ENCODE results near the gene TFIP11. TPM values are rescaled to one million over a fixed set of nuclear protein-coding genes. Genes with fewer than 3 reads are reported as not detected.

The TFIP11 gene
- total and polyA plus RNA-seq, 2 of the 8 experiments (the other 6 are each of a cell fraction or from before 2014, with no cell fraction given), result 18.1 to 28.3 TPM

DNA sequence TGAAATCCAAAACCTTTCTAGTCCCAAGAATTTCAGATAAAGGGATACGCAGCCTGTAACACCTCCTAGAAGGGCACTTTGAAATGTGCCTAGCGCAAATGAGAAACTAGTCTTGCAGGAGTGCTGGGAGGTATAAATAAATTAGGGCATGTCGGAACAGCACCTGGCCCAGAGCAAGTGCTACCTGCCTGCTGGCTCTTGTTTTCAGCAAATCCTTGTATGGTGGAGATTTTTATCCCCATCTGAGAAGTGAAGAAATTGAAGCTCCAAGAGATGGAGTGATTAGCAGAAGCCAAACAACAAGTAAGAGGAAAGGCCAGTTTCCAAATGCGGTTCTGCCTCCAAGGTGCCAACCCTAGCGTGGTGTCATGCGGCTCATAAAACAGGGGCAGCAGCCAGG is 36.7 kb upstream of the TFIP11 start:
- Histone ChIP-seq H4K20me1 (replicated peaks in 1 of 2; ENCODE audit: control insufficient read depth in 1 of 2, insufficient read depth in 2 of 2, low read length in 2 of 2) (peaks cover 0 to 3% of the 10 kb centered on the region in 2 experiments), H2AK5ac (ENCODE audit: low read depth, low read length) (peak overlapping the region; percentile 10; the same call in 1 of the 2 replicates), H3K9me3 (ENCODE audit: insufficient read depth in 2 of 2, low read depth in 1 of 2, low read length in 1 of 2) (no peaks in the 10 kb centered on the region), H3K23me2 (ENCODE audit: low read depth, low read length) (peaks cover 1% of the 10 kb centered on the region; the same call in 1 of the 2 replicates), H3K4me1 (replicated peaks in 1 of 4; ENCODE audit: control insufficient read depth in 3 of 4, insufficient read depth in 4 of 4, low read length in 3 of 4) (peaks cover 2 to 21% (median 15%) of the 10 kb centered on the region in 4 experiments; a peak in 6 of 7 replicates), H4K91ac (replicated peaks; ENCODE audit: insufficient read length, low read length) (no peak overlapping the region), H2BK120ac (replicated peaks; ENCODE audit: low read depth, low read length) (no peak overlapping the region), H3K9ac (replicated peaks in 1 of 4; ENCODE audit: extremely low read depth in 1 of 4, low read depth in 3 of 4, low read length in 3 of 4) (no peak overlapping the region), H2BK20ac (ENCODE audit: low read length) (0 out of 2 replicates have a peak overlapping the region, but pooled peaks have one; percentile 88), H3K27me3 (replicated peaks in 1 of 4; ENCODE audit: control insufficient read depth in 3 of 4, extremely low read depth in 1 of 4, insufficient read depth in 3 of 4, low read length in 3 of 4) (no peaks in the 10 kb centered on the region), H3K18ac (ENCODE audit: extremely low read depth, low read length) (no peak overlapping the region), H2BK15ac (ENCODE audit: low read length) (peak overlapping the region; percentile 83; the same call in 1 of the 2 replicates), H4K5ac (ENCODE audit: insufficient read length, low read depth, low read length) (no peak overlapping the region), H3K4ac (replicated peaks; ENCODE audit: insufficient read length, low read depth, low read length) (no peak overlapping the region), H3K4me3 (ENCODE audit: extremely low read depth in 1 of 4, insufficient read depth in 2 of 4, low read depth in 3 of 4, low read length in 4 of 4) (no peak overlapping the region), H3K23ac (ENCODE audit: insufficient read length) (no peak overlapping the region), H3K27ac (ENCODE audit: low read depth, low read length) (no peak overlapping the region; the same call in 1 of the 2 replicates), H3K79me1 (ENCODE audit: low read depth, low read length) (peaks cover 16% of the 10 kb centered on the region), H3K14ac (ENCODE audit: insufficient read length) (no peak overlapping the region), H3K56ac (replicated peaks; ENCODE audit: insufficient read length, low read depth, low read length) (no peak overlapping the region), H4K8ac (ENCODE audit: extremely low read depth, insufficient read depth, low read length) (no peak overlapping the region), H2BK5ac (ENCODE audit: low read depth, low read length) (peak overlapping the region; percentile 61; the same call in 1 of the 2 replicates), H2BK12ac (ENCODE audit: low read depth, low read length) (0 out of 2 replicates have a peak overlapping the region, but pooled peaks have one; percentile 68), H3K36me3 (ENCODE audit: control insufficient read depth in 2 of 4, insufficient read depth in 4 of 4, low read length in 3 of 4) (peaks cover 0 to 6% (median 0%) of the 10 kb centered on the region in 4 experiments; a peak in 1 of 8 replicates), H2AFZ (ENCODE audit: low read length) (no peak overlapping the region), H3K79me2 (ENCODE audit: control insufficient read depth in 1 of 2, insufficient read depth in 2 of 2, low read length in 2 of 2) (peaks cover 2 to 89% of the 10 kb centered on the region in 2 experiments; a peak in 3 of 4 replicates), H3K4me2 (ENCODE audit: insufficient read depth in 1 of 2, low read depth in 2 of 2, low read length in 2 of 2) (no peak overlapping the region)
- ChIA-PET CTCF (ENCODE audit: partially characterized antibody) (no interaction called here), POLR2A (ENCODE audit: partially characterized antibody) (interaction anchor here (0.8 to 1.3 kb wide), 2 partner anchors 12 to 37 kb away, joined by 4 to 5 read pairs; no protein-coding TSS in a partner anchor)
- 93% methylated on average over 6 of the region's 6 CpGs; no CpG with 5 or more reads in 1 of the 2 experiments for WGBS, 2 experiments (ENCODE audit: extremely low coverage in 1 of 2, insufficient coverage in 1 of 2, insufficient read length in 1 of 2, insufficient replicate concordance in 2 of 2, low coverage in 1 of 2, low lambda C conversion rate in 2 of 2, missing lambda C conversion rate in 1 of 2)
- TF ChIP-seq CREB1 (IDR thresholded peaks at IDR 0.05) (no peak), SAP30 (IDR thresholded peaks at IDR 0.05; ENCODE audit: insufficient read depth, insufficient replicate concordance, low read length) (no peak), RXRA (IDR thresholded peaks at IDR 0.05; ENCODE audit: insufficient read depth, low read depth, low read length) (no peak), HDAC2 (IDR thresholded peaks at IDR 0.05; ENCODE audit: borderline replicate concordance in 1 of 2, low read depth in 2 of 2, low read length in 2 of 2) (no peak), GTF2F1 (IDR thresholded peaks at IDR 0.05; ENCODE audit: borderline replicate concordance, low read depth, low read length) (no peak), NRF1 (IDR thresholded peaks at IDR 0.05; ENCODE audit: low read depth, low read length) (no peak), FOSL1 (IDR thresholded peaks at IDR 0.05; ENCODE audit: insufficient read depth, low read depth, low read length) (no peak), SP2 (IDR thresholded peaks at IDR 0.05; ENCODE audit: low read length) (no peak), MAFK (IDR thresholded peaks at IDR 0.05; ENCODE audit: low read depth, low read length) (no peak), JUND (IDR thresholded peaks at IDR 0.05; ENCODE audit: low read length) (no peak)
- DNase-seq (ENCODE audit: low read depth in 1 of 2, low spot score in 2 of 2), result no peak
- FAIRE-seq, result no peak
